GM12875 (cell line): Measurements from ENCODE around the gene MED15.

ENCODE experiments used
- H3K4me3 ChIP-seq: one replicate; pipeline ENCODE4 v1.5.1; 2011; ENCODE audit warnings: low read depth, low read length, control low read depth
- TF ChIP-seq, protein P1 (sequence below): IDR thresholded peaks from 2 replicates; pipeline ENCODE4 v1.5.1; 2011; ENCODE audit warnings: low read depth, mild to moderate bottlenecking, control low read depth, inconsistent platforms, low read length, moderate library complexity, borderline replicate concordance; ENCODE audit not compliant: insufficient read depth

MED15 gene

DNA sequence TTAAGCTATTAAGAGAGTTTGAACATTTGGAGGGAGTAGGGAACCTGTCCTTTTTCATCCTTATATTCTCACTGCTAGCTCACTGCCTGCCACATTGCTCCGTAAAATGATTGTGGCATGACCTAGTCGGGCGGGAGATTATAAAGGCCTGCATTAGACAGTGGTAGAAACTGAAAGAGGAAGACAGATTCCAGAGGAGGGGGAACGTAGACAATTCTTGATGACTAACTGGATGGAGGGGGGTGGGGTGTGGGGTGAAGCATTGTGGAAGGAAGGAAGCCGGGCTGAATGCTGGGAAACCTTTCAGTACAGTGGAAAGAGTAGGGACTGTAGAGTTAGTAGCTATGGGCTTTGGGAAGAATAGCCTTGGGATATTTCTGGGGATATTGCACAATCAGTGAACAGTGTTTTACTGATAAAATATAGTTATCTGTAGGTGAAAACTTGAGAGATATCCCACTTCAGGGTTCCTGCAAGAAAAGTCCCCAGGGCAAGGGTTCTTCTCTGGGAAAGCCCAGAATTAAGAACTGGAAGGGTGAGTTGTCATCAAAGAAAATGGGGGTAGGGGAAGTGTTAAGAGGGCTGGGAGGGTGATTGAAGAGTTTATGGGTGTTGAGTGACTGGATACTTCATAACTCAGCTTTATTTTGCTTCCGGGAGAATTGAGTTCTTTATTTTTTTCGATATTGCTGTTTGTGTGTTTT, 2.1 kb downstream of the MED15 start:
- TF ChIP-seq, protein P1, sequence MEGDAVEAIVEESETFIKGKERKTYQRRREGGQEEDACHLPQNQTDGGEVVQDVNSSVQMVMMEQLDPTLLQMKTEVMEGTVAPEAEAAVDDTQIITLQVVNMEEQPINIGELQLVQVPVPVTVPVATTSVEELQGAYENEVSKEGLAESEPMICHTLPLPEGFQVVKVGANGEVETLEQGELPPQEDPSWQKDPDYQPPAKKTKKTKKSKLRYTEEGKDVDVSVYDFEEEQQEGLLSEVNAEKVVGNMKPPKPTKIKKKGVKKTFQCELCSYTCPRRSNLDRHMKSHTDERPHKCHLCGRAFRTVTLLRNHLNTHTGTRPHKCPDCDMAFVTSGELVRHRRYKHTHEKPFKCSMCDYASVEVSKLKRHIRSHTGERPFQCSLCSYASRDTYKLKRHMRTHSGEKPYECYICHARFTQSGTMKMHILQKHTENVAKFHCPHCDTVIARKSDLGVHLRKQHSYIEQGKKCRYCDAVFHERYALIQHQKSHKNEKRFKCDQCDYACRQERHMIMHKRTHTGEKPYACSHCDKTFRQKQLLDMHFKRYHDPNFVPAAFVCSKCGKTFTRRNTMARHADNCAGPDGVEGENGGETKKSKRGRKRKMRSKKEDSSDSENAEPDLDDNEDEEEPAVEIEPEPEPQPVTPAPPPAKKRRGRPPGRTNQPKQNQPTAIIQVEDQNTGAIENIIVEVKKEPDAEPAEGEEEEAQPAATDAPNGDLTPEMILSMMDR: no peak
- peak overlapping the region; percentile 84 for H3K4me3 ChIP-seq

DNA sequence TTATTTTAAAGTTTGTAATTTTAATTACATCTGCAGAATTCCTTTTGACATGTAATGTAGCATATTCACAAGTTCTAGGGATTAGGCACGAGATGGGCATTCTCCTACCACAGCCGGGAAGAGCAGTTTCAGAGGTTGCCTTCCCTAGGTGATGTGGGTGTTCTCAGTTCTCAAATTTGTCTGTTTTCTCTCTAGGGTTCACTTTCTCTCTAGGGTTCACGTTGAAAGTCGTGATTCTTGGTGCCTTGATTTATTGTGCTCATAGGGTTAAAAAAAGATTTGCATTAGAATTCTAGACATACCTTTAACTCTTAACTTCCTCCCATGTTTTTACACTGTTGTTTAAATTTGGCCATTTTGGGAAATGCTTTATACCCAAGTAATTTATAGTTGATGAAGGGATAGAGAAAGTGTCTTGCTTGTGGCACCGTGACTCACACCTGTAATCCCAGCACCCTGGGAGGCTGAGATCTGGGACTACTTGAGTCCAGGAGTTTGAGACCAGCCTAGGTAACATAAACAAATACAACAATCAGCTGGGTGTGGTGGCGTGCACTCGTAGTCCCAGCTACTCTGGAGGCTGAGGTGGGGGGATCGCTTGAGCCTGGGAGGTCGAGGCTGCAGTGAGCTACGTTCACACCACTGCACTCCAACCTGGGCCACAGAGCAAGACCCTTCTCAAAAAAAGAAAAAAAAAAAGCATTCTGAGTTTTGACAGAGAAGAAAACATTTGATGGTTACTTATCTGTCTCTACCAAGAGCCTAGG, 3.6 kb downstream of the MED15 start:
- TF ChIP-seq, protein P1: no peak
- H3K4me3 ChIP-seq: no peak overlapping the region

DNA sequence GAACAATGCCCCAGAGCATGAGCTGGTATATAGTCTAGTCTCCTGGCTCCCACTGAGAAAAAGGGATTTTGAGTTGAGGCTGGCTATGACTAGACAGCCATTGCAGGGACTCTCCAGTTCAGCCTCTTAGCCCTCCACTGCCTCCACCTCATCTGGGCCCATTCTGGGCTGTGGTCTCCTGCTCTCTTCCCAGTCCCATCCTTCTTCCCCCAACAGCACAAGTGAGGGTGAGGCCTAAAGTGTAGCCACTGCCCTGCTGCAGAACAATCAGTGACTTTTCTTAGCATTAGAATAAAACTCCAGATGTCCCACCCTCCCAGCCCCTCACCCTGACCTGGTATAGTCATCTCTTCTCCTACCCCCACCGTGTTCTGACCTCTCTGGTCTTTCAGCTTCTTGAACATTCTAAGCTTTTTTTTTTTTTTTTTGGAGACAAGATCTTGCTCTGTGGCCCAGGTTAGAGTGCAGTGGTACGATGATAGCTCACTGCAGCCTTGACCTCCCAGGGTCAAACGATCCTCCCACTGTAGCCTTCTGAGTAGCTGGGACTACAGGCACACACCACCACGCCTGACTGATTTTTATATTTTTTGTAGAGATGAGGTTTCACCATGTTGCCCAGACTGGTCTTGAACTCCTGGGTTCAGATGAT, 4.3 kb downstream of the MED15 start:
- no peak overlapping the region for H3K4me3 ChIP-seq
- TF ChIP-seq, protein P1: no peak

DNA sequence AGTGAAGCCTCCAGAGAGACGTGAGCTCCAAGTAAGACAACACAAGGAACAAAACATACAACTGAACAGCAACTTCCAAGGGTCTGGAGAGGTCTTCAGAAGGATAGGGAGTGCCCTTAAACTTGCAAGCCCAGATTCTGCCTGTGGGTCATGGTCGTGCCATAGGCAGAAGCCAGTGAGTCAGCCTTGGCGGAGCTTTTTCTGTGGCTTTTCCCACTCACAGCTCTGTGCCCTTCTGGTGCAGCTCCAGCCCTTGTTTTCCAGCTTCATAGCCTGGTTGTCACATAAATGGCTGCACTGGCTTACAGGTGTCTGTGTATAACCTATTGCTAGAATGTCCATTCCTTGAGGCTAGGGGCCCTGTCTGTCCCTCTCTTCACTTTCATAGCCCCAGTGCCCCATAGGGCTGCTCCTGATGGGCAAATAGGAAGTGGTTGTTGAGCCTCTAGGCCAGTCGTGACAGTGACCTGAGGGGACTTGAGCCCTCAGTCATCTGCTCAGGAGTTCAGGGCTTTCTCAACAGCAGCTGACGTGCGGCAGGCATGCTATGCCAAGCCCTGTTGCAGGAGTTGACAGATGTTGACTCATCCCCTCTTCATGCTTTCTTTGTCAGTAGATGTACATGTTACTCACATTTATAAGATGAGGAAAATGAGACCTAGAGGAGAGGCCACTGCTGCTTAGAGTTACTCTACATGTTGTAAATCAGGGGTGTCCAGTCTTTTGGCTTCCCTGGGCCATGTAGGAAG, 7.4 kb downstream of the MED15 start:
- TF ChIP-seq, protein P1: no peak
- H3K4me3 ChIP-seq: no peak overlapping the region

DNA sequence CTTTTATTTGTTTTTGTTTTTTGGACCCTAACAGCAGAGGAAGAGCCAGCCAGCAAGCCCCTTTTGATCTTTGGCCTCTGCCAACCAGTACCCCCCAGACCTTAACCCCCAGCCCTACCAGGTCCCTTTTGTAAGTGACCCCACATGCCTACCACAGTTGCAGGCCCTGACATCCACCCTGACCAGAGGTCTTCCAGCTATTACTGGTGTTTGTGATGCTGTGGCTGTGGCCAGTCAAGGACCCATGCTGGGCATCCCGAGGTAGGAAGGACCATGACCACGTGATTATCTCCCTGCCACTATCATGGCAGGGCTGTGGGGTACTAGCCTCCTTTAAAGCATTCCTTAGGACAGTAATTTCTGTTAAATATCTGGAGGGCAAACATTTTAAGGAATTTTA, 9.0 kb downstream of the MED15 start:
- H3K4me3 ChIP-seq: no peak overlapping the region
- TF ChIP-seq, protein P1: no peak

DNA sequence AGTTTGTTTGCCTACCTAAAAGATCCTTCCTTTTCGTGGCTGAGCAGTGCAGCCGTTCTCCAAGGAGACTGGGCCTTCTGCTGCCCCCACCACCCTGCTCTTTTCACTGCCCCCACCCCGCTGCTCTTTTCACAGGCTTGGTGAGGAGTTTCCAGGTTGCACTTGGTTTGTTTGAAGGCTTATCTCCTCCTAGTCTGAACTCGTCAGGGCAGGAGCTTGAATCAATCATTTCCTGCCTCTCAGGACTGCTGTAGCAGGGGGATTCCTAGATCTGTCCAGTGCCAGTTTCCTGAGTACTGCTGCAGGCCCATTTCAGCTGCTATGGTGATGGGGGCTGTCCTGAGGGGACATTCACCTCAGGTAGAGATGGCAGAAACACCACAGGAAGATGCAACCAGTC, 10.0 kb downstream of the MED15 start:
- TF ChIP-seq, protein P1: no peak
- H3K4me3 ChIP-seq: no peak overlapping the region
